Fibroblast of upper back skin (primary cell): ENCODE measurements around the gene GLG1.
A peak's percentile ranks its signal among the peaks of the same experiment; 100 is the strongest.
"Not testable (repeated sequence)": the region's sequence is repeated elsewhere in the genome, so short reads cannot be mapped to it uniquely, and the experiment has no call there.

Experiments used
- DNase-seq: peaks from one replicate; pipeline ENCODE4 v3.0.0-alpha.2; 2013

The GLG1 gene

DNA sequence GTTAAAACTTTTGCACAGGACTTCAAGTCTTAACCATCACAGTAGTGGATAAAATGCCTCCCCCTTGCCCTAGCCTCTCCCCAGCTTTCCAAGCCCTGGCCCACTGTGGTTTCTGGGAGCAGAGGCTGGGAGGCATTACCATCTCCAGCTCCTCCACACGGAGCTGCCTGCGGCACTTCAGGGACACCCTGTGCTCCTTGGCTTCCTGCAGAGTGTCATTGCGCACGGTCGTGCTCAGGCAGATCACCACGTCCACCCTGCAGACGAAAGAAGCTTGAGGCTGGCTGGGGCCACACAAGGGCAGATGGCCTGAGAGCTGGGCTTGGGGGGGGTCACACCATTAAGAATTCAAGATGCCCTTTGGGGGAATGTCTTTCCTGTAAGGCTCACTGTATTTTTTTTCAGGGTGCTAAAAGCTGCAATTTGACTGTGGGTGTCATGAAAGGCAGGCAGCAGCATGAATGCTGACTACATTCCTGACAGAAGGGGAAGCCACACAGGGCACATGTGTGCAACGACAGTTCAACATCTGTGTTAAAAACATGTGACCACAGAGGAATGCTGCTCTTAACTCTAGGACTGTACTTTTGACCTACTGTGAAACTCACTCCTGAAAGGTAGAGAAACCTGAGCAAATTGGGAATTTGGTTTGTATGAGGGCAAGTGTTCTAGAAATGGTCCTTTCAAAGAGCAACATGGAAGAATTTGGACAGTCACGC is 137.9 kb downstream of the GLG1 start:
- DNase-seq: no peak

- DNase-seq: no peak
Observed at GRCh38 chr16:74466872-74467271, 140.0 kb downstream of the GLG1 start.

DNA sequence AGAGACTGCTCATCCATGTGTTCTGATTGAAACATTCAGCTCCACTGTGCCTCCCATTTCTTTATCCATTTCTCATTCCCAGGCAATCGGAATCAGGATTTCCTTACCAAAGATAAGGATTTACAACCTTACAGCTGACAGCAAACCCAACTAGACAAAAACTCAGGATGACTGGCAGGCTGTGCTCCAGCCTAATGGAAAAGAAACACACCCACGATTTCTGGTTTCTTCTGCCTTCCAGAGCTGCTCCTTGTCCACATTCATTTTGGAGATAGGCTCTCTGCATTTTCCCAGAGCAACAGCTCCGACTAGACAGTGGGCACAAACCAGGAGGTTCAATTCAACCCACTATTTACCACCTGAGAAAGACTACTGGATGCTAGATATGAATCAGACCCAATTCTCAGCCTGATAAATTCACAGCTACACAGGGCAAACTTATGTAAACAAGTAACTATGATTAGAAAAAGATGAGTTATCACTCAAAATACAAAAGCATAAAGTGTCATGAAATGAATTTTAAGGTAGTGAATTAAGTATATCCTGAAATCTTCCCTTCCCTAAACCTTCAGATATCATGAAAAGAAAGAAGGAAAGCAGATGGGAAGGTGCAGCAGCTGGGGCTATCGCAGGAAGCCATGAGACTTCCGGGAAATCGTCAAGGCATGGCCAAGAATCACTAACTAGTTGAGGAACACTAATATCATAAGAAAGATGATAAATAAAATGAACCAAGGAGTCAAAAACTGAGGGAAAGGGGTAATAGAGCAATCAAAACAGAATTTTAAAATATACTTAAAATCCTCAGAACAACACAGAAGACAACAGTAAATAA is 140.8 kb downstream of the GLG1 start:
- DNase-seq: no peak

DNA sequence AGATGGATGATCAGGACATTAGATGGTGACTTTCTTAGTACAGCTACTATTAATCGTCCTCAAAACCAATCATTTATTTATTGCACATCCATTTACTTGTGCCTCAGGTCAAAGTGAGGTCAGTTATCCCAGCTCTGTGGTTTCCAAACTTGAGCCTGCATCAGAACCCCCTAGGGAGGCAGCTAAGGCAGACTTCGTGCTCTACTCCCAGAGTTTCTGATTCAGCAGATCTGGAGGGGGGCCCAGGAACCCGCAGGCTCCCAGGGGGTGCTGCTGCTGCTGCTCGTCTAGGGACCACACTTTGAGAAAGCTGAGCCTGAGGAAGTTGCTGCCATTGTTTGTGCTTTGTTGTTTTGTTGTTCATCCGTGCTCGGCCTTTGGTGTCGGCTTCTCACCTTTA is 141.6 kb downstream of the GLG1 start:
- DNase-seq: peak; percentile 39

DNA sequence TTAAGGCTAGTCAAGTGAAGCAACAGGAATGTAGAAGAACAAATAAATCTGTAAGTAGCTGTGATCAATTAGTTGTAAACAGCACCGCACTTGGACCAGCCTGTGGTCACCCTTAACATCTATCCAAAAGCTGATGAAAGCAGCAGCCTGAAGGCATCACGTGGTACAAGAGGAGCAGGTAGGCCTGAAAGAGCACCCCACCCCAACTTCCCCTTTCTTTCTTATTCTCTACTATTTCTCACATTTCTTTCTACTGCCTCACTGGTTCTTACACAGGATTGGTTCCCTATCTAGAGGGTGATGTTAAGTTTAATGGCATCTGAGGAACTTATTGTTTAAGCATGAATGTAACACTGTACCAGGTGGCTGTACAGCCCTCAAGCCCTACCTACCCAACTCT is 143.0 kb downstream of the GLG1 start:
- no peak for DNase-seq

DNA sequence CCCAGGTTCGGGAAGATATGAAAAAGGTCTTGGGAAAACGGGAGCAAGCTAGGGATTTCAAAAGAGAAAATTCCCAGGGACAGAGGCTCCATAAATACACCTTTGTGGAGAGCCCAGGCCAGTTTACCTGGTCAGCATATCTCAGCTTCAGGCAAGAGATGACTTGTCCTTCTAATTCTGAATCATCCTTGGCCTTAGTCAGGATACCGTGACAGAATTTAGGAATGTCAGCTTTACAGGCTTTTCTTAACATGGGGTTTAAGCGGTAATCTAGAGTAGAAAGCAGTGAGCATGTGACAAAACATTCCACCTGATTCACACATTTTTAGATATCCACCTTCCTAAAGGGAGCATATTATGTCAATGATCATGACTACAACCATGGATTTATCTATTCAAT is 144.6 kb downstream of the GLG1 start:
- no peak for DNase-seq

- DNase-seq: no peak
Observed at GRCh38 chr16:74461826-74462225, 145.1 kb downstream of the GLG1 start.

- DNase-seq: no peak
Observed at GRCh38 chr16:74460542-74460941, 146.4 kb downstream of the GLG1 start.

- no peak for DNase-seq
Observed at GRCh38 chr16:74456290-74456625, 150.7 kb downstream of the GLG1 start.

GRCh38 chr16:74455619-74456289 is 151.2 kb downstream of the GLG1 start:
- no peak for DNase-seq

GRCh38 chr16:74455213-74455612 is 151.7 kb downstream of the GLG1 start:
- no peak for DNase-seq

GRCh38 chr16:74451951-74452758 is 154.8 kb downstream of the GLG1 start:
- no peak for DNase-seq

- no peak for DNase-seq
Observed at GRCh38 chr16:74450967-74451760, 155.8 kb downstream of the GLG1 start.

- peak; percentile 31 for DNase-seq
Observed at GRCh38 chr16:74450236-74450635, 156.7 kb downstream of the GLG1 start.

DNA sequence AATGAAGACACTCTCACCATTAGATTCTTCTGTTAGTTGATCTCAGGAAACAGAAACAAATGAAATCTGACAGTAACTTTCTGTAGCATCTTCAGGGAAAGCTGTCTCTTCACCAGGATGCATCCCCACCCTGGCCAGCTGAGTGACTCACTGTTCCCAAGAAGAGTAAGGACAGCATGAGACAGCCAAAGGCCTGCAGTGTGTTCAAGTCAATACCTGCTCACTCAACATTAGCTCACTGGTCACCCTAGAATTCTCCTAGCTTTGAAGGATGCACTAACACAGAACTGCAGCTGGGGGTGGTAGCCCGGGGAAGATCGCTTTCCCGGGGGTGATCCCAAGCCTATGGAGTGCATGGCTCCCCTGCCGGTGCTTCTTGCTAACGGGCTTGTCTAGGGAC is 157.4 kb downstream of the GLG1 start:
- peak; percentile 60 for DNase-seq

DNA sequence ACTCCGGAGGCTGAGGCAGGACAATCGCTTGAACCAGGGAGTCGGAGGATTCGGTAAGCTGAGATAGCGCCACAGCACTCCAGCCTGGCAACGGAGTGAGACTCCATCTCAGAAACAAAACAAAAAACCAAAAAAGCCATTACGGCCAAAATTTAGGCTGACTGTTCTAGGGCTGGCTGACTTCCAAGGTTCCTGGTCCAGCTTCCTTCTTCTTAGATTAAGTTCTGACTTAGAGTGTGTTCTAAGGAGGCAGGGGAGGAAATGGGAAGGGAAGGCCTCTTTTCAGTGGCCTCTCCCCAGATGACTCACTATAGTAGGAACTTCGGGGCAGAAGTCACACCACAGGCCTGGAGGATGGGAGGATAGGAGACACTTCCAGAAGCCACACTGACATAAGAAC is 157.9 kb downstream of the GLG1 start:
- peak; percentile 91 for DNase-seq

- DNase-seq: no peak
Observed at GRCh38 chr16:74447578-74447977, 159.3 kb downstream of the GLG1 start.

DNA sequence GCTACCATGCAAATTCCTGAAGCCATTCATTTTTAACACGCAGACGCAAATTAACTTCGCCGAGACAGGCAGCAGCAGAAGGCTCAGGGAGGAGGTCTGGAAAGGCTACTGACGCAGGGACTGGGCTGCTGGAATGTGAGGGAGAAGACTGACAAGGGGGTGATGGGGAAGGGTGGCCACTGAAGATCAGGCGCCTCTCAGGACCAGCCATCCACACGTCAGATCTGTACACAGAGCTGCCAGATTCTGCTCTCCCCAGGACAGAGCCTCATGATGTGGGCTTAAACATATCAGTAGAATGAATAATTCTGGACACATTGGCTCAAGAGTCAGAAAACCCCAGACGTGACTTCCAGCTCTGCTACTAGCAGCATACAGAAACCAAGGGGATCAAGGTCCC is 160.0 kb downstream of the GLG1 start:
- DNase-seq: no peak

DNA sequence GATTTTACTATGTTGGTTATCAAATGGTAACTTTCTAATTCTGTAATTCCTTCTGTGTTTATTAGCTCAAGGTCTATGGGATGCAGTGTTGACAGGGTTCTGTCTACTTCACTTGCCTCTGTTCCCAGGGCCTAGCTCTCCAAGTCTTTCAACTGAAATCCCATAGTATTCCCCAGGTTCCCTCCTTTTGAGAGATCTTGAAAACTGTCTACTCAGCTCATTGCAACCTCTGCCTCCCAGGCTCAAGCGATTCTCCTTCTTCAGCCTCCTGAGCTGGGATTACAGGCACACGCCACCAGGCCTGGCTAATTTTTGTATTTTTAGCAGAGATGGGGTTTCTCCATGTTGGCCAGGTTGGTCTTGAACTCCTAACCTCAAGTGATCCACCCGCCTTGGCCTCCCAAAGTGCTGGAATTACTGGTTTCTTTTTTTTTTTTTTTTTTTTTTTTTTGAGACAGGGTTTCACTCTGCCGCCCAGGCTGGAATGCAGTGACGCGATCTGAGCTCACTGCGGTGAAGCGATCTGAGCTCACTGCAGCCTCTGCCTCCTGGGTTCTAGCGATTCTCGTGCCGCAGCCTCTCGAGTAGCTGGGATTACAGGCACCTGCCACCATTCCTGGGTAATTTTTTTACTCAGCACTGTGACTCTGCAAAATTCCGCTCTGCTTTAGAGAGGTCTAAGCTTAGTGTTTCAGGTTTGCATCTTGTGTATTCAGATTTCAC is 163.1 kb downstream of the GLG1 start:
- not testable (repeated sequence) for DNase-seq

DNA sequence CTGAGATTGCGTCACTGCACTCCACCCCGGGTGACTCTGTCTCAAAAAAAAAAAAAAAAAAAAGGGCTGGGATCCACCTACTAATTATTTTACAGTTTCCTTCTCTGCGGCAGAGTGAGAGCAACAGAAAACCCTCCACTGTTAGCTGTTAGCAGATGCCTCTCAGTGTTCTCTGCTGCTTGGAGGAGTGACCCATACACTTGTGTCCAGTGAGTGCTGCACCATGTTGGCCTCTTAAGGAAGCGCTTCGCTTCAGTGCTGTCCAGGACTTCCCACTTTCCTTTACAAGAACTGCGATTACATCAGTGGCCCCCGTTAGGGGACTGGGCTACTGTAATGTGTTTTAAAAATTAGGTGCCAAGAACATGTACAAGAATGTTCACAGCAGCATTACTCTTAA is 167.2 kb downstream of the GLG1 start:
- no peak for DNase-seq

GRCh38 chr16:74438492-74438979 is 168.4 kb downstream of the GLG1 start:
- no peak for DNase-seq
